GM12874 (cell line): ENCODE data around the gene INTS6.

Source experiments
- CTCF ChIP-seq: IDR thresholded peaks from 2 replicates; pipeline ENCODE4 v1.5.1; 2011; ENCODE audit warnings: low read depth, mild to moderate bottlenecking, control low read depth, low read length, moderate library complexity; ENCODE audit not compliant: insufficient read depth

INTS6 gene

DNA sequence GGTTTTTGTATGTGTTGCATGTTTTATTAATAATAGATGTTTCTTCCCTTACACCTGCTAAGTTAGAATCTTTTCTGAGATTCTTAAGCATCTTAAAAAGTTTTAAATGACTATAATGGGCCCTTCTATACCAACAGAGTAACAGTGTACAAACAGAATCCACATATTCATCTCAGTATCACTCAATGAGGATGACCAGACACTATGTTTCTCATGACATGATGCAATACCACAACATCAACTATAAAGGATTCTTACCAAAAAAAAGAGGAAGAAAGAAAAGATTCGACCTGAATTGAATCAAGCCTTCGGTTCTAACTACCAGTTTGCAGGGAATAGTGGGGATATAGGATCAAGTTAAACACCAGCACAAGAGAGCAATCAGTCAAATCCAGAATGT is 56.5 kb downstream of the INTS6 start:
- no peak for TF ChIP-seq CTCF

GRCh38 chr13:51394724-51395123 is 58.1 kb downstream of the INTS6 start:
- no peak for TF ChIP-seq CTCF

- no peak for TF ChIP-seq CTCF
These were observed 67.7 kb downstream of the INTS6 start for GRCh38 chr13:51385114-51385513.

DNA sequence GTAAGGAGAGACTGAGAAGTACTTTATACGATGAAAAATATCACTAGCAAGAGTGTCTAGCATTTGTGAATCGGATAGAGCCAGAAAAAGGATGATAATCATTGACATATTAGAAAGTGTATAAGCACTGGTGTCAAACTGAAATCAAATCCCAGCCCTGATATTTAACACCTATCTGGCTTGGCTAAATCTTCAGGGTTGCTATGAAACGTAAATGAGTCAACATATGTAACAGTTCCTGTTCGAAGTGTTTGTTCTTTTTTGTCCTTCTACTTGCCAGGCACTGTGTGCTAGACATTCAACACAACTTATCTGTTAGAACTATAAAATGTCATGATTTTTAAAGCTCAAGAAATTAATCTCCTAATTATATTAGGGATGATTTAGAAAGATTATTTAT is 72.6 kb downstream of the INTS6 start:
- no peak for TF ChIP-seq CTCF

- no peak for TF ChIP-seq CTCF
These were observed 79.4 kb downstream of the INTS6 start for GRCh38 chr13:51373451-51373850.

GRCh38 chr13:51371768-51372399 is 81.0 kb downstream of the INTS6 start:
- no peak for TF ChIP-seq CTCF

- TF ChIP-seq CTCF: no peak
These were observed 82.0 kb downstream of the INTS6 start for GRCh38 chr13:51370811-51371210.
